Left lung (tissue), 14 donors: ENCODE results near the gene TMC2. TPM values are rescaled to one million over a fixed set of nuclear protein-coding genes. Genes with fewer than 3 reads are reported as not detected.
"Not testable (repeated sequence)": the region's sequence is repeated elsewhere in the genome, so short reads cannot be mapped to it uniquely, and the experiment has no call there.

Source experiments
- ATAC-seq: fragments of 200-7000 bp; cut with Tn5 transposase; one replicate; pipeline ENCODE4 v1.9.1; 2020; ENCODE audit warnings: moderate library complexity
- DNase-seq, 4 donors: peaks; one replicate each; pipeline ENCODE4 v3.0.0-alpha.2; 2013 to 2020
- H3K27ac ChIP-seq, 2 donors: fragments of 200-600 bp; sonication (generic) in 1 of 2; one replicate each; pipeline versions ENCODE4 v1.5.0 to v1.8.0; 2020 to 2021
- H3K27me3 ChIP-seq, 2 donors: fragments of 200-600 bp; sonication (generic) in 1 of 2; one replicate each; pipeline versions ENCODE4 v1.5.0 to v1.8.0; 2020 to 2021
- H3K36me3 ChIP-seq, 2 donors: fragments of 200-600 bp; sonication (generic) in 1 of 2; one replicate each; pipeline versions ENCODE4 v1.5.0 to v1.8.0; 2020 to 2021
- H3K4me1 ChIP-seq, 2 donors: fragments of 200-600 bp; one replicate each; pipeline ENCODE4 v1.8.0; 2021
- H3K4me3 ChIP-seq, 2 donors: fragments of 200-600 bp; sonication (generic) in 1 of 2; one replicate each; pipeline versions ENCODE4 v1.5.0 to v1.8.0; 2020 to 2021; ENCODE audit warnings: mild to moderate bottlenecking in 1 of 2
- H3K9me3 ChIP-seq, 2 donors: fragments of 200-600 bp; sonication (generic) in 1 of 2; one replicate each; pipeline versions ENCODE4 v1.5.0 to v1.8.0; 2020 to 2021
- intact Hi-C, 2 donors: fragments of 100-400 bp; cut with DNase I; formaldehyde crosslinking; loops; one replicate each; pipeline versions ENCODE4 v1.11.2 to v1.14.2; 2022
- long read RNA-seq, 12 donors: library from polyadenylated mRNA in 2 of 12; unstranded in 2 of 12; transcript quantifications; one replicate each; pipeline ENCODE4 v2.0.0 and lab custom pipeline, GENCODE V29; 2019 to 2026
- polyA plus RNA-seq, 6 donors: library from polyadenylated mRNA; unstranded; fragments of 120-200 nt; gene quantifications; one replicate each; pipeline ENCODE4 v1.2.1, GENCODE V29; 2013; ENCODE audit not compliant: insufficient read length in 6 of 6
- total RNA-seq, 2 donors: library from RNA; stranded (reverse); fragmentation: NEBNext Ultra II Directional; extraction: Animal tissue kit (Norgen Biotek cat#: 25700); gene quantifications; one replicate each; pipeline ENCODE4 v1.2.1, GENCODE V29; 2021
- TF ChIP-seq, protein P1 (sequence below), 2 donors: fragments of 200-600 bp; sonication (generic) in 1 of 2; IDR thresholded peaks; one replicate each; pipeline versions ENCODE4 v1.5.0 to v1.8.0; 2021; ENCODE audit warnings: antibody characterized with exemption in 2 of 2
- donor health status: DM: no; HTN: yes; CAD: no.
- donor health status: DM: no; HTN: no; CAD: no.

TMC2 gene, protein sequence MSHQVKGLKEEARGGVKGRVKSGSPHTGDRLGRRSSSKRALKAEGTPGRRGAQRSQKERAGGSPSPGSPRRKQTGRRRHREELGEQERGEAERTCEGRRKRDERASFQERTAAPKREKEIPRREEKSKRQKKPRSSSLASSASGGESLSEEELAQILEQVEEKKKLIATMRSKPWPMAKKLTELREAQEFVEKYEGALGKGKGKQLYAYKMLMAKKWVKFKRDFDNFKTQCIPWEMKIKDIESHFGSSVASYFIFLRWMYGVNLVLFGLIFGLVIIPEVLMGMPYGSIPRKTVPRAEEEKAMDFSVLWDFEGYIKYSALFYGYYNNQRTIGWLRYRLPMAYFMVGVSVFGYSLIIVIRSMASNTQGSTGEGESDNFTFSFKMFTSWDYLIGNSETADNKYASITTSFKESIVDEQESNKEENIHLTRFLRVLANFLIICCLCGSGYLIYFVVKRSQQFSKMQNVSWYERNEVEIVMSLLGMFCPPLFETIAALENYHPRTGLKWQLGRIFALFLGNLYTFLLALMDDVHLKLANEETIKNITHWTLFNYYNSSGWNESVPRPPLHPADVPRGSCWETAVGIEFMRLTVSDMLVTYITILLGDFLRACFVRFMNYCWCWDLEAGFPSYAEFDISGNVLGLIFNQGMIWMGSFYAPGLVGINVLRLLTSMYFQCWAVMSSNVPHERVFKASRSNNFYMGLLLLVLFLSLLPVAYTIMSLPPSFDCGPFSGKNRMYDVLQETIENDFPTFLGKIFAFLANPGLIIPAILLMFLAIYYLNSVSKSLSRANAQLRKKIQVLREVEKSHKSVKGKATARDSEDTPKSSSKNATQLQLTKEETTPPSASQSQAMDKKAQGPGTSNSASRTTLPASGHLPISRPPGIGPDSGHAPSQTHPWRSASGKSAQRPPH
- total RNA-seq = under 1 TPM in 1 of 2 donors, not detected in 1; 0.24 TPM
- polyA plus RNA-seq = under 1 TPM; 0.10 to 0.37 (median 0.18) TPM
- long read RNA-seq, donor 1 = 0 reads
- long read RNA-seq, donor 2 = 0 reads
- long read RNA-seq, donor 3 = 0 reads
- long read RNA-seq, donor 4 = 0 reads
- long read RNA-seq, donor 5 = 0 reads
- long read RNA-seq, donor 6 = 0 reads
- long read RNA-seq, donor 7 = 0 reads
- long read RNA-seq, donor 8 = 0 reads
- long read RNA-seq, donor 9 = 0 reads
- long read RNA-seq, donor 10 = 0 reads
- long read RNA-seq, donor 11 = 0 reads
- long read RNA-seq, donor 12 = 0 reads

DNA sequence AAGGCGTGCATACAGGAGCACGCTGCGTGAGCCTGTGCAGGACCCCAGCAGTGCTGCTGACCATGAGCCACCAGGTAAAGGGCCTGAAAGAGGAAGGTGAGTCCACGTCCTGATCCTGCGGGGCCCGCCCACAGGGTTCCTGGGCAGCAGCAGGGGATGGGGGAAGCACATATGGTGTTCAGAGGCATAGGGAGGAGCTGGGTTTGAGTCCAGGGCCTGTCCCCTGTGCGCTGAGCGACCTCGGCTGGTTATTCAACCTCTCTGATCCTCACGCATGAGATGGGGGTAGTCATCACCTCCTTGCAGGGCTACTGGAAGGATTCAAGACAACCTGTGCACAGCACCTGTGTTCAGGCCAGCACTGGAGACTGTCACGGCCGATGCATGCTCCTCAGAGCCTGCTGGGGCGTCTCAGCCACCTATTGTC lies at the start of gene TMC2:
Gene TMC2, plus strand, starts transcription at position 14 of the 427 bp plus-strand sequence. Its CDS starts 49 bp downstream, at position 63.
- peaks cover 0 to 78% of the 10 kb centered on the region in 2 donors for H3K27me3 ChIP-seq
- TF ChIP-seq, protein P1, sequence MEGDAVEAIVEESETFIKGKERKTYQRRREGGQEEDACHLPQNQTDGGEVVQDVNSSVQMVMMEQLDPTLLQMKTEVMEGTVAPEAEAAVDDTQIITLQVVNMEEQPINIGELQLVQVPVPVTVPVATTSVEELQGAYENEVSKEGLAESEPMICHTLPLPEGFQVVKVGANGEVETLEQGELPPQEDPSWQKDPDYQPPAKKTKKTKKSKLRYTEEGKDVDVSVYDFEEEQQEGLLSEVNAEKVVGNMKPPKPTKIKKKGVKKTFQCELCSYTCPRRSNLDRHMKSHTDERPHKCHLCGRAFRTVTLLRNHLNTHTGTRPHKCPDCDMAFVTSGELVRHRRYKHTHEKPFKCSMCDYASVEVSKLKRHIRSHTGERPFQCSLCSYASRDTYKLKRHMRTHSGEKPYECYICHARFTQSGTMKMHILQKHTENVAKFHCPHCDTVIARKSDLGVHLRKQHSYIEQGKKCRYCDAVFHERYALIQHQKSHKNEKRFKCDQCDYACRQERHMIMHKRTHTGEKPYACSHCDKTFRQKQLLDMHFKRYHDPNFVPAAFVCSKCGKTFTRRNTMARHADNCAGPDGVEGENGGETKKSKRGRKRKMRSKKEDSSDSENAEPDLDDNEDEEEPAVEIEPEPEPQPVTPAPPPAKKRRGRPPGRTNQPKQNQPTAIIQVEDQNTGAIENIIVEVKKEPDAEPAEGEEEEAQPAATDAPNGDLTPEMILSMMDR (IDR thresholded peaks at IDR 0.05) = no peak

DNA sequence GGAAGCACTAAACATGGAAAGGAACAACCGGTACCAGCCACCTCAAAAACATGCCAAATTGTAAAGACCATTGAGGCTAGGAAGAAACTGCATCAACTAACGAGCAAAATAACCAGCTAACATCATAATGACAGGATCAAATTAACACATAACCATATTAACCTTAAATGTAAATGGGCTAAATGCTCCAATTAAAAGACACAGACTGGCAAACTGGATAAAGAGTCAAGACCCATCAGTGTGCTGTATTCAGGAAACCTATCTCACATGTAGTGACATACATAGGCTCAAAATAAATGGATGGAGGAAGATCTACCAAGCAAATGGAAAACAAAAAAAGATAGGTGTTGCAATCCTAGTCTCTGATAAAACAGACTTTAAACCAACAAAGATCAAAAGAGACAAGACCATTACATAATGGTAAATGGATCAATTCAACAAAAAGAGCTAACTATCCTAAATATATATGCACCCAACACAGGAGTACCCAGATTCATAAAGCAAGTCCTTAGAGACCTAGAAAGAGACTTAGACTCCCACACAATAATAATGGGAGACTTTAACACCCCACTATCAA lies 33.5 kb upstream of the TMC2 start:
- H3K4me3 ChIP-seq, DNase-seq, ATAC-seq, H3K27ac ChIP-seq, H3K4me1 ChIP-seq, H3K9me3 ChIP-seq, intact Hi-C loops, H3K27me3 ChIP-seq: not testable (repeated sequence)
- H3K36me3 ChIP-seq = peaks cover 0 to 31% of the 10 kb centered on the region in 2 donors

More for the DNA sequence above, at the start of gene TMC2:
- no peak within 1 kb of the TSS for H3K4me3 ChIP-seq
- no peak for DNase-seq
- ATAC-seq = no peak
- no peaks in the 10 kb centered on the region for H3K4me1 ChIP-seq
- H3K9me3 ChIP-seq = no peaks in the 10 kb centered on the region
- intact Hi-C loops = no loop called here
- no peak within 1 kb of the TSS for H3K27ac ChIP-seq
- H3K36me3 ChIP-seq = no peaks in the 10 kb centered on the region

DNA sequence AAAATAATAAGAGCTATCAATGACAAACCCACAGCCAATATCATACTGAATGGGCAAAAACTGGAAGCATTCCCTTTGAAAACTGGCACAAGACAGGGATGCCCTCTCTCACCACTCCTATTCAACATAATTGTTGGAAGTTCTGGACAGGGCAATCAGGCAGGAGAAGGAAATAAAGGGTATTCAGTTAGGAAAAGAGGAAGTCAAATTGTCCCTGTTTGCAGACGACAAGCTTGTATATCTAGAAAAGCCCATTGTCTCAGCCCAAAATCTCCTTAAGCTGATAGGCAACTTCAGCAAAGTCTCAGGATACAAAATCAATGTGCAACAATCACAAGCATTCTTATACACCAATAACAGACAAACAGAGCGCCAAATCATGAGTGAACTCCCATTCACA lies 31.6 kb upstream of the TMC2 start:
- ATAC-seq, H3K27ac ChIP-seq, H3K9me3 ChIP-seq, intact Hi-C loops, H3K27me3 ChIP-seq, H3K4me3 ChIP-seq, DNase-seq: not testable (repeated sequence)
- H3K36me3 ChIP-seq = peaks cover 0 to 16% of the 10 kb centered on the region in 2 donors
- H3K4me1 ChIP-seq = peaks cover 7 to 17% of the 10 kb centered on the region in 2 donors

DNA sequence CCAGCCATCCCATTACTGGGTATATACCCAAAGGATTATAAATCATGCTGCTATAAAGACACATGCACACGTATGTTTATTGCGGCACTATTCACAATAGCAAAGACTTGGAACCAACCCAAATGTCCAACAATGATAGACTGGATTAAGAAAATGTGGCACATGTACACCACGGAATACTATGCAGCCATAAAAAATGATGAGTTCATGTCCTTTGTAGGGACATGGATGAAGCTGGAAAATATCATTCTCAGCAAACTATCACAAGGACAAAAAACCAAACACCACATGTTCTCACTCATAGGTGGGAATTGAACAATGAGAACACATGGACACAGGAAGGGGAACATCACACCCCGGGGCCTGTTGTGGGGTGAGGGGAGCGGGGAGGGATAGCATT lies 29.9 kb upstream of the TMC2 start:
- ATAC-seq, H3K4me3 ChIP-seq, H3K27ac ChIP-seq, H3K27me3 ChIP-seq, intact Hi-C loops, H3K9me3 ChIP-seq, H3K36me3 ChIP-seq, DNase-seq: not testable (repeated sequence)
- H3K4me1 ChIP-seq = peaks cover 7 to 17% of the 10 kb centered on the region in 2 donors

DNA sequence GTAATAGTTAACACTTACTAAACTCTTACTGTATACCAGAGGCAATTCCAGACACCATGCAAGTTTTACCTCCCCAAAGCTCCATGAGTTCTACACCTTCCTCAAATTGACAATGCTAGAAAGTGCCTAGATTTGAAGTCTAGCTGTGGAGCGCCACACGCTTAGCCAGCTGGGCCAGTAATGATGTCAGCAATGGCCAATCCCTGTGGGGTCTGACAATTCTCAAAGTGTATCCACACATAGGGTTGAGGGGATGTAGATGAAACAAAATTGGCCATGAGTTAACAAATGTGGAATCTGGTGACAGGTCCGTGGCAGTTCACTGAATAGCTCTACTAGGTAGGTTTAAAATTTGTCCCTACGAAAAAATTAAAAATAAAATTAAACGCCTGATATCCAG lies 28.9 kb upstream of the TMC2 start:
- intact Hi-C loops = no loop called here

More for the DNA sequence above, 28.9 kb upstream of the TMC2 start:
- peak overlapping the region in 1 of 2 donors; percentile 92 for H3K4me3 ChIP-seq
- ATAC-seq (no peak), DNase-seq (no peak)
- no peaks in the 10 kb centered on the region for H3K27me3 ChIP-seq
- H3K9me3 ChIP-seq = no peaks in the 10 kb centered on the region
- no peaks in the 10 kb centered on the region for H3K36me3 ChIP-seq
- TF ChIP-seq, protein P1 (IDR thresholded peaks at IDR 0.05) = no peak
- H3K27ac ChIP-seq = no peak overlapping the region
- H3K4me1 ChIP-seq = peaks cover 7 to 17% of the 10 kb centered on the region in 2 donors
